ENCODE measurements around the gene GOLGA6L26.
"Not testable (repeated sequence)": the region's sequence is repeated elsewhere in the genome, so short reads cannot be mapped to it uniquely, and the experiment has no call there.

- not testable (repeated sequence) for TF ChIP-seq POLR2A (IDR thresholded peaks at IDR 0.05); POLR2AphosphoS5 (IDR thresholded peaks at IDR 0.05); EP300 (IDR thresholded peaks at IDR 0.05; ENCODE audit: low read depth)
- TF ChIP-seq, protein P1, sequence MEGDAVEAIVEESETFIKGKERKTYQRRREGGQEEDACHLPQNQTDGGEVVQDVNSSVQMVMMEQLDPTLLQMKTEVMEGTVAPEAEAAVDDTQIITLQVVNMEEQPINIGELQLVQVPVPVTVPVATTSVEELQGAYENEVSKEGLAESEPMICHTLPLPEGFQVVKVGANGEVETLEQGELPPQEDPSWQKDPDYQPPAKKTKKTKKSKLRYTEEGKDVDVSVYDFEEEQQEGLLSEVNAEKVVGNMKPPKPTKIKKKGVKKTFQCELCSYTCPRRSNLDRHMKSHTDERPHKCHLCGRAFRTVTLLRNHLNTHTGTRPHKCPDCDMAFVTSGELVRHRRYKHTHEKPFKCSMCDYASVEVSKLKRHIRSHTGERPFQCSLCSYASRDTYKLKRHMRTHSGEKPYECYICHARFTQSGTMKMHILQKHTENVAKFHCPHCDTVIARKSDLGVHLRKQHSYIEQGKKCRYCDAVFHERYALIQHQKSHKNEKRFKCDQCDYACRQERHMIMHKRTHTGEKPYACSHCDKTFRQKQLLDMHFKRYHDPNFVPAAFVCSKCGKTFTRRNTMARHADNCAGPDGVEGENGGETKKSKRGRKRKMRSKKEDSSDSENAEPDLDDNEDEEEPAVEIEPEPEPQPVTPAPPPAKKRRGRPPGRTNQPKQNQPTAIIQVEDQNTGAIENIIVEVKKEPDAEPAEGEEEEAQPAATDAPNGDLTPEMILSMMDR (IDR thresholded peaks at IDR 0.05), result not testable (repeated sequence)
Measured at GRCh38 chr15:23380700-23381099, 46.7 kb upstream of the GOLGA6L26 start.
